Muscle layer of duodenum (tissue), 2 donors: Measurements from ENCODE around the gene DPYSL4.

Experiments
- H3K27ac ChIP-seq: one replicate; pipeline ENCODE4 v1.7.0; 2013; ENCODE audit warnings: mild to moderate bottlenecking, low read length
- H3K27me3 ChIP-seq: one replicate; pipeline ENCODE4 v1.7.0; 2013; ENCODE audit warnings: low read depth, mild to moderate bottlenecking, control low read depth, low read length
- H3K36me3 ChIP-seq, 2 donors: one replicate each; pipeline ENCODE4 v1.7.0; 2013; ENCODE audit warnings: low read length in 2 of 2, control low read depth in 1 of 2, mild to moderate bottlenecking in 1 of 2; ENCODE audit not compliant: insufficient read depth in 2 of 2, control insufficient read depth in 1 of 2
- H3K4me1 ChIP-seq, 2 donors: one replicate each; pipeline ENCODE4 v1.7.0; 2013; ENCODE audit warnings: low read length in 2 of 2, mild to moderate bottlenecking in 2 of 2, control low read depth in 1 of 2, moderate library complexity in 1 of 2; ENCODE audit not compliant: insufficient read depth in 2 of 2, control insufficient read depth in 1 of 2
- H3K4me3 ChIP-seq, 2 donors: one replicate each; pipeline ENCODE4 v1.7.0; 2013; ENCODE audit warnings: low read length in 2 of 2, low read depth in 1 of 2, mild to moderate bottlenecking in 1 of 2
- H3K9me3 ChIP-seq, 2 donors: one replicate each; pipeline ENCODE4 v1.7.0; 2013; ENCODE audit warnings: low read length in 2 of 2, control low read depth in 1 of 2, mild to moderate bottlenecking in 1 of 2; ENCODE audit not compliant: control insufficient read depth in 1 of 2
- donor health status: healthy.

The DPYSL4 gene

GRCh38 chr10:132248455-132249225 is 61.9 kb downstream of the DPYSL4 start:
- Histone ChIP-seq H3K9me3 (no peaks in the 10 kb centered on the region), H3K4me3 (no peak overlapping the region), H3K27ac (no peak overlapping the region), H3K36me3 (no peaks in the 10 kb centered on the region), H3K4me1 (no peaks in the 10 kb centered on the region), H3K27me3 (no peaks in the 10 kb centered on the region)

GRCh38 chr10:132249226-132249724 is 62.5 kb downstream of the DPYSL4 start:
- no peaks in the 10 kb centered on the region for H3K4me1 ChIP-seq
- H3K4me3 ChIP-seq: no peak overlapping the region
- H3K27ac ChIP-seq: no peak overlapping the region
- no peaks in the 10 kb centered on the region for H3K36me3 ChIP-seq
- no peaks in the 10 kb centered on the region for H3K9me3 ChIP-seq
- no peaks in the 10 kb centered on the region for H3K27me3 ChIP-seq

- Histone ChIP-seq H3K36me3 (no peaks in the 10 kb centered on the region), H3K9me3 (no peaks in the 10 kb centered on the region), H3K27me3 (no peaks in the 10 kb centered on the region), H3K27ac (no peak overlapping the region), H3K4me1 (no peaks in the 10 kb centered on the region), H3K4me3 (no peak overlapping the region)
Measured at GRCh38 chr10:132249824-132250375, 63.2 kb downstream of the DPYSL4 start.

GRCh38 chr10:132250481-132251475 is 64.0 kb downstream of the DPYSL4 start:
- no peaks in the 10 kb centered on the region for H3K4me1 ChIP-seq
- no peak overlapping the region for H3K27ac ChIP-seq
- no peaks in the 10 kb centered on the region for H3K9me3 ChIP-seq

GRCh38 chr10:132251928-132252327 is 65.2 kb downstream of the DPYSL4 start:
- no peak overlapping the region for H3K27ac ChIP-seq
- no peaks in the 10 kb centered on the region for H3K36me3 ChIP-seq
- no peak overlapping the region for H3K4me3 ChIP-seq
- no peaks in the 10 kb centered on the region for H3K4me1 ChIP-seq
- no peaks in the 10 kb centered on the region for H3K27me3 ChIP-seq
- H3K9me3 ChIP-seq: no peaks in the 10 kb centered on the region

More at GRCh38 chr10:132250481-132251475, 64.0 kb downstream of the DPYSL4 start:
- no peaks in the 10 kb centered on the region for H3K27me3 ChIP-seq
- no peaks in the 10 kb centered on the region for H3K36me3 ChIP-seq
- no peak overlapping the region for H3K4me3 ChIP-seq

GRCh38 chr10:132252412-132252811 is 65.7 kb downstream of the DPYSL4 start:
- H3K9me3 ChIP-seq: no peaks in the 10 kb centered on the region
- H3K27me3 ChIP-seq: no peaks in the 10 kb centered on the region
- no peaks in the 10 kb centered on the region for H3K4me1 ChIP-seq
- no peak overlapping the region for H3K27ac ChIP-seq
- no peak overlapping the region for H3K4me3 ChIP-seq
- no peaks in the 10 kb centered on the region for H3K36me3 ChIP-seq

- Histone ChIP-seq H3K4me3 (no peak overlapping the region), H3K27me3 (no peaks in the 10 kb centered on the region), H3K4me1 (no peaks in the 10 kb centered on the region), H3K27ac (no peak overlapping the region), H3K9me3 (no peaks in the 10 kb centered on the region), H3K36me3 (no peaks in the 10 kb centered on the region)
Measured at GRCh38 chr10:132253092-132253687, 66.4 kb downstream of the DPYSL4 start.

- no peaks in the 10 kb centered on the region for H3K27me3 ChIP-seq
- H3K9me3 ChIP-seq: no peaks in the 10 kb centered on the region
- H3K4me3 ChIP-seq: no peak overlapping the region
- H3K36me3 ChIP-seq: no peaks in the 10 kb centered on the region
- H3K27ac ChIP-seq: no peak overlapping the region
- no peaks in the 10 kb centered on the region for H3K4me1 ChIP-seq
Measured at GRCh38 chr10:132254841-132255240, 68.1 kb downstream of the DPYSL4 start.
